ENCODE measurements around the gene NACA2.
"Not testable (repeated sequence)": the region's sequence is repeated elsewhere in the genome, so short reads cannot be mapped to it uniquely, and the experiment has no call there.

NACA2 gene

GRCh38 chr17:61598014-61598413 lies 7.0 kb upstream of the NACA2 start:
- DNase-seq, result no peak

DNA sequence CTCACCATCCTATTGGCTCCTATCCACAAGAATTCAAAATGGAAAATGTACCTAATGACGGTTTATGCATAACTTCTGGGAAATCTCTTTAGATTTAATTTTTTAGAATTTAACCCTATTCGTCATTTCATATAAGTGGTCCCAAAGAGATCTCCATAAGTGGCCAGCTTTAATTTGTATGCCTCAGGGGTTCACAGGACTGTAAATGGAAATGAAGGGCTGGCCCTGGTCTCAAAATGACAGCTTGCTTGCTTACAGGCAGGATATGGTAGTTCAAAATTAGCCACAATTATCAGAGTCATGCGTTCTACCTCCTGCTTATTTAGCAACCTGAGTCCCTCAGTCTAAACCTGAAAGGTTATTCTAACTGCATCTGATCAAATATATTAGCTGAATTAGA lies 6.6 kb upstream of the NACA2 start:
- DNase-seq, result no peak

DNA sequence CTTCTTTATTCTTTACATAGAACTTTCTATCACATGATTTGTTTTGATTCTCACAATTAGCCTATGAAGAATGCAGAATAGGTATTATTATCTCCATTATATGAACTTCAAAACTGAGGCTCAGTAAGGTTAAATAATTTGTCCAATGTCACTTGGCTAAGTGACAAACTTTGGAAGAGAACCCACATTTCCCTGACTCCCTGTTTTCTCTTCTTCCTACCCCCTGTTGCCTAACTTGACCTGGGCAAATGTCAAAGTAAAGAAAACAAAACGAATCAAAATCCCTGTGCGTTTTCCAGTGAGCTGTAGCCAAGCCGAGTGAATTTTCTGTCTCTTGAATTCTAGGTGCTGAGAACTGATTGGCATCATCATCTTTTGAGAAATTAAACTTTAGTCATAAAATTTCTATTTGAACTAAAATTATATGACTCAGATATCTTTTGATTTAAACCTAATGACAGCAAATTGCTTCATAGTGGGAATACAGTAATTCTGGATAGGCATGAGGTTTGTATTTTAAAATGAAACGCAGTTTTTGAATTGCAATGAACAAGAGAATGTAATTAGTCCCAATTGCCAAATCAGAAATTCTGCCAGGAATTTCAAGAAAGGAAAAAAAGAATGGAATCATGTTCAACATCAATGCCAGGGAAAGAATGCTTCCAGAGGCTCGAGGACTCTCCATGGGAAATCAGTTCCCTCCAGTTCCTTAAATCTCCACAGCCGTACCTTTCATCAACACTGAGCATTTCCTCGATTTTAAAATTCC lies 4.6 kb upstream of the NACA2 start:
- DNase-seq, result no peak

DNA sequence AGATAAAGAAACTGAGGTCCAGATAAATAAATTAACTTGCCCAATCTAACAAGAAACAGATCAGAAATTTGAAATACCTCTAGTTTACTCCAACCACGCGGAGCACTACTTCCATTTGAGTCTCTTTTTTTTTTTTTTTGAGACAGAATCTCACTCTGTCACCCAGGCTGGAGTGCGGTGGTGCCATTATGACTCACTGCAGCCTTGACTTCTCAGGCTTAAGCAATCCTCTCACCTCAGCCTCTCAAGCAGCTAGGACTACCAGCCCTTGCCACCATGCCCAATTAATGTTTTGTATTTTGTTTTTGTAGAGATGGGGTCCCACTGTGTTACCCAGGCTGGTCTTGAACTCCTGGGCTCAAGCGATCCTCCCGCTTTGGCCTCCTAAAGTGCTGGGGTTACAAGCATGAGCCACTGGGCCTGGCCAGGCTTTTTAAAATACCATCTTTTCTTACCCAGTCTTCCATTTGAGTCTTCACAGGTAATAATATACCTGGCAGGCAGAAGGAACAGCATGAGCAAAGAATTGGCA lies 3.3 kb upstream of the NACA2 start:
- no peak for DNase-seq

- no peak for DNase-seq
Measured at GRCh38 chr17:61593426-61593825, 2.4 kb upstream of the NACA2 start.

DNA sequence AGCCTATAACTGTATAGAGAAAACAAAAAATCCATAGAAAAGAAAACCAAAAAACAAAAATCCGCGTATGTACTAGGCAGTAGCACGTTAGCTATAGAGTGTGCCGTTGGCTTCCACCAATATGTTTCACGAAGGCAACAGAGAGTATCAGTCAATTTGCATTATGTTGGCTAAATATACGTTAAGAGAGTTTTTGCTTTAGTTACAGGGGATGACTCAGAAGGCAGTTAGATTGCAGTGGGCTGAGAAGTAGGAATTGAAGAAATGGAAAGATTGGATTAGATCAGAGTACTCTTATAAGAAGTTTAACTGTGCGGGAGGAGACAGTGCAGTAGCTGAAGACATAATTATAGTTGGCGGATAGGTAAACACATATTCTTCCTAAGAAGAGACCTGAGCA lies 911 bp upstream of the NACA2 start:
- DNase-seq, result no peak

GRCh38 chr17:61589990-61590389 lies 1.0 kb downstream of the NACA2 start:
- no peak for DNase-seq

DNA sequence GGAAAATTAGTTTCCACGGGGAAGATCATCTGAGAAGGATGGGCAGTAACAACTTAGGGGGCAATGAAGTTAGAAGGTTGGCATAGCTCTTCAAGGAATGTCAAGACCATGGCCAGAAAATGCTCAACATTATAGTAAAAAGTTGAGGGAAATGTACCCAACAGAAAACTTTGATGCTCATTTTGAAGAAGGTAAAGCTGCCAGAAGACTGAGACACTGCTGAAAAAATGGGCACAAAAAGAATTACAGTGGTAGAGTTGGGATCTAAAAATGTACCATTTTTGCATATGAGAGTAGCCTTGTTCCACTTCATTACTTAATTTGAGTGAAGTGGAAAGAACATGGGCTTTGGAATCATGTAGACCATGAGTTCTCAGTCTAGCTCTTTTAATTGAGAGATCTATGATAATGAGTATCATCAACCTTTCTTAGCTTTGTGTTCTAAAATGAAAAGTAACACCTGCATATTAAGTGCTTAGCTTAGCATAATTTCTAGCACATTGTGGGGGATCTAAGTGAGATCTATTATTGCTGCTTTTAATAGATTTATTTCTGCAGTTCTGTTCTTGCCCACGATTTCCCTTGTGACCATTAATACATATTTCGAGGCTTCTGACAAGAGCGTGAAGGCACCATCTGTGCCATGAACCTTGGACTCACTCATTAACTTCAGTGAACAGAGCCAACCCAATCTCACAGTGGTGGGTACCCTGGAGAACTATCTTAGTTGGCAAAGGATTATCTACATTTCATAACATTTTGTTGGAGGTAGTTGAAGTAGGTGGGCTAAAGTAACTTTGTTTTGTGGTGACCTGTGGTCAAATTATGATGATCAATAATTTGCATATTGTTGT lies 3.0 kb downstream of the NACA2 start:
- DNase-seq, result no peak

DNA sequence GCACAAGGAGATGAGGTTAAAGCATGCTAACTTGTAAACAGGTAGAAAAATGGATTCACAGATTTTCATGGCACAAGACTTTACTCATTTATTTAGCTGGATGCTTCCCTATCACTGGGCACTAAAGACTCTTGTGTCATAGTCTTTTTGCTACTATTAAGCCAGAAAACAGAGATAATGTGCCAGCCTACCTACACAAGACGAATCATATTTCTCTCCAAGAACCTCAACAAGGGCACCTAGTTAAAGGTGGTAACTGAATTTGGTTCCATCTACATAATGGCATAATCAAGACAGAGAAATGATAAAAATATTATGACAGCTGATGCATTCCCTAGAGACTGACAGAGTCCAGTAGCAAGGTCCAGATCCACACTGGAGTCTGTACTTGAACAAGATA lies 3.8 kb downstream of the NACA2 start:
- no peak for DNase-seq

- not testable (repeated sequence) for DNase-seq
Measured at GRCh38 chr17:61586622-61587021, 4.4 kb downstream of the NACA2 start.

GRCh38 chr17:61586031-61586566 lies 4.9 kb downstream of the NACA2 start:
- DNase-seq, result no peak

- no peak for DNase-seq
Measured at GRCh38 chr17:61584866-61585265, 6.2 kb downstream of the NACA2 start.

DNA sequence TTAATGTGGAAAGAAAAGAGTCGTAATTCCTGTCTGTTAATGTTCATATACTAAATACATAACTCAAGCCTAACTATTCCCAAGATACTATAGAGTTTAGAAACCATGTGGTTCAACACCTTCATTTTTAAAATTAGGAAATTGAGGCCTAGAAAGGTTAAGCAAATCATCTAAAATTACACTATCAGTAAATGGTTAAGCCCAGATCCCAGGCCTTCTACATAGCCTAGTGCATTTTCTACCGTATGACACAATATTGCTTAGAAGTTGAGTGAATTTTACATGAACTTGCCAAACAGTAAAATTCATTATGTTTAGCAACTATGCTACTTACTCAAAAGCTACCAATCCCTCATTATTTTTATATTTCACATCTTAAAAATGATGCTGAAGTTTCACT lies 6.8 kb downstream of the NACA2 start:
- no peak for DNase-seq

GRCh38 chr17:61583660-61584264 lies 7.3 kb downstream of the NACA2 start:
- no peak for DNase-seq

DNA sequence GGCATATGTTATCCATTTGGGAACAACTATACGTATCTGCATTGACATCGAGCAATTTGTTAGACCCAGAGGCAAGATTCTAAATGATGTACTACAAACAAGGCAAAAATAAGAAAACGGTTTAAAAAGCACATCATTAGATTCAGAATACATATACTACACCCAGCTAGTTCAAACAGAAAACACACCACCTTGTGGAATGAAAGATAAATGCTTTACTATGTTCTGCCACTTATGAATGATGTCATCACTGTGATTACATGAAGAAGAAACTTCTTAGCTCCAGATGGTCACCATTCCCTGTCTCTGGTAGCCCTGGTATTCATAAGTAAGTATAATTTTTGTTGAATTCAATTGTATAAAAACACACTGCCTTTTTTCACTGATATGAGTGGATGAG lies 7.8 kb downstream of the NACA2 start:
- DNase-seq, result no peak

DNA sequence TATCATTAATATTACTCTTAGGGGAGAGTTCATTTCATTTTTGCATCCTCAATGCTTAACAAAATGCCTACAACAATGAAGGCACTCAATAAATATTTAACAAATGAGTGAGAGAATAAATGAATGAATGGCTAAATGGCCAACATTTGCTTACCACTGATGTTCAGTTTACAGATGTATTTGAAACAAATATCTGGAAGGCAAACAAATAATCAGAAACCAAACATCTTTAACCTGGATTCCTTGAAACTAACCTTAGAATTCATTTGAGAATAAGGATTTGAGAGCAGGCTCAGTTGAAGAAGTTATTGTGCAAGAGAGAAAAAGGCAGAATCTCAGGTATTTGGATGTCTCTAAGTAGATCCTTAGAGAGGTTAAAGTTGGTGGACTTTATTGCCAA lies 8.4 kb downstream of the NACA2 start:
- DNase-seq, result no peak

DNA sequence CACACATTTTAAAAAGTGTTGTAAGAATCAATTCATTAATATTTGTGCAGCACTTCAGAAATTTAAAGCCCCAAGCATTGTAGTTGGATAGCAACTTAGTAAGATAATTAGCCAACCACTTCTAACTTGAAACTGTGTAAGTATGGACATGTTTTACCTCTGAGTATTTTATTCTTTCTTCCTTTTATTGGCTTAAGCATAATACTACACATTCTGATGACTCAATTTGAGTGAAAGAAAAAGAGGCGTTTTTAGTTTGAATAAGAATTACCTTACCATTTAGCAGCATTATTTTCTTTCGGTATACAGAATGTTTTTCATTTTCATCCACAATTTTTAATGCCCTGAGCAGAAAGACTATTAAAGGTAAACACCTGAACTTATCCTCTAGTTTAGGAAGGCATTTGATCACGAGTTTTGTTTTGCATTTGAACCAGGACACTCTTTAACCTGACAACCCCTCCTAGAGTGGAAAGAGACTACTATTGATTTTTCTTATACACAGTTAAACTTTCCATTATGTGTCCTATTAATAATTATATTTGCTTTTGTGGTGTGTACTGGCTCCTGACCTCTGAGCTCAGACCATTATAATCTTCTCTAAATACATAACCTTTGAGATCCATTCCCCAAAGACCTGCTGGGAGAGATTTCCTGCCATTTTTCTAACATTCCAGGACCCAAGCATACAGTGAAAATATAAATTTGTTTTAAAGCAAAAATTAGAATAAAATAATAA lies 9.2 kb downstream of the NACA2 start:
- no peak for DNase-seq

- no peak for DNase-seq
Measured at GRCh38 chr17:61580502-61580901, 10.5 kb downstream of the NACA2 start.

GRCh38 chr17:61579961-61580360 lies 11.1 kb downstream of the NACA2 start:
- DNase-seq, result no peak

GRCh38 chr17:61579347-61579746 lies 11.7 kb downstream of the NACA2 start:
- DNase-seq, result no peak

GRCh38 chr17:61578645-61579044 lies 12.4 kb downstream of the NACA2 start:
- no peak for DNase-seq

DNA sequence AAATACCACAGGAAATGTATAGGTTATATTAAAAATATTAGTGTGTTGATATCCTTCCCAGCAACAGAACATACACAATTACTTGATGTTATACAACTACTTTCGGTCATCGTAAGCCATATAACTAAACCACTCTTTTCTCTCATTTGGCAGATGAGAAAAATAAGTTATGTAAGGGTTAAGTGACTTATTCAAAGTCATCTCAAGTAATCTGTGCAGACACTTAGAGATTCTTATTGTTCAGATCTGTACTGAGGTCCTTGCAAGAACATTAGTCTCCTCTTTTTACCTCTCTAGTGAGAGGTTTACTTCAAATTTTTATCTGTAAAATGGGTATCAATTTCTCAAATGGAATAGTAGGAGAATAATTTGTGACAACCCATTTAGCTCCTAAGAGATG lies 15.0 kb downstream of the NACA2 start:
- DNase-seq, result no peak

Data from stimulated activated CD4-positive, alpha-beta T cell treated with anti-CD3 and anti-CD28 coated beads, Interleukin-4, amount 100 ng/mL, for 4 hours (primary cell).